Hepatocyte (in vitro differentiated cells): ENCODE results near the gene SRRM4. TPM values are rescaled to one million over a fixed set of nuclear protein-coding genes. Genes with fewer than 3 reads are reported as not detected.

Experiments used
- DNase-seq: peaks from one replicate; pipeline ENCODE4 v3.0.0-alpha.2; 2016; ENCODE audit warnings: low spot score
- H2AFZ ChIP-seq: fragments of 200-600 bp; sonication (generic); 2 replicates; pipeline ENCODE4 v1.6.0; 2016; ENCODE audit warnings: antibody characterized with exemption, mild to moderate bottlenecking
- H3K27ac ChIP-seq: fragments of 200-600 bp; sonication (generic); 2 replicates; pipeline ENCODE4 v1.5.1; 2016; ENCODE audit warnings: mild to moderate bottlenecking
- H3K27me3 ChIP-seq: fragments of 200-600 bp; sonication (generic); 2 replicates; pipeline ENCODE4 v1.6.1; 2016
- H3K36me3 ChIP-seq: fragments of 200-600 bp; sonication (generic); replicated peaks from 2 replicates; pipeline ENCODE4 v1.5.1; 2016; ENCODE audit warnings: low read depth; ENCODE audit not compliant: insufficient read depth
- H3K4me1 ChIP-seq: fragments of 200-600 bp; sonication (generic); 2 replicates; pipeline ENCODE4 v1.5.1; 2016; ENCODE audit warnings: mild to moderate bottlenecking, moderate library complexity; ENCODE audit not compliant: insufficient read depth
- H3K4me2 ChIP-seq: fragments of 200-600 bp; sonication (generic); 2 replicates; pipeline ENCODE4 v1.6.0; 2016
- H3K4me3 ChIP-seq: fragments of 200-600 bp; sonication (generic); 2 replicates; pipeline ENCODE4 v1.5.1; 2016; ENCODE audit warnings: mild to moderate bottlenecking
- H3K79me2 ChIP-seq: fragments of 200-600 bp; sonication (generic); 2 replicates; pipeline ENCODE4 v1.6.0; 2017; ENCODE audit warnings: mild to moderate bottlenecking
- H3K9me2 ChIP-seq: fragments of 200-600 bp; sonication (generic); replicated peaks from 2 replicates; pipeline ENCODE4 v1.6.0; 2017; ENCODE audit warnings: mild to moderate bottlenecking; ENCODE audit not compliant: insufficient read depth
- H3K9me3 ChIP-seq: fragments of 200-600 bp; sonication (generic); 2 replicates; pipeline ENCODE4 v1.5.1; 2016; ENCODE audit warnings: low read depth, mild to moderate bottlenecking
- H4K20me1 ChIP-seq: fragments of 200-600 bp; sonication (generic); 2 replicates; pipeline ENCODE4 v1.6.0; 2016; ENCODE audit warnings: mild to moderate bottlenecking; ENCODE audit not compliant: insufficient read depth, poor library complexity, severe bottlenecking
- CTCF ChIP-seq: fragments of 200-600 bp; sonication (generic); IDR thresholded peaks from 2 replicates; pipeline ENCODE4 v1.5.1; 2016; ENCODE audit warnings: antibody characterized with exemption, mild to moderate bottlenecking; ENCODE audit not compliant: poor library complexity
- EZH2 ChIP-seq: fragments of 200-600 bp; sonication (generic); IDR thresholded peaks from 2 replicates; pipeline ENCODE4 v1.6.1; 2016; ENCODE audit warnings: antibody characterized with exemption, mild to moderate bottlenecking, borderline replicate concordance
- EZH2phosphoT487 ChIP-seq: fragments of 200-600 bp; sonication (generic); IDR thresholded peaks from one replicate; pipeline ENCODE4 v1.6.1; 2018; ENCODE audit warnings: antibody characterized with exemption, mild to moderate bottlenecking, low read depth, moderate library complexity; ENCODE audit not compliant: unreplicated experiment, severe bottlenecking
- WGBS: methylation state at CpG from one replicate; pipeline ENCODE4 v1.1.6; 2016; ENCODE audit warnings: low lambda C conversion rate; ENCODE audit errors: missing lambda C conversion rate; 5-methylcytosine and 5-hydroxymethylcytosine counted together
- polyA plus RNA-seq: library from polyadenylated mRNA; unstranded; fragments of >200 nt; fragmentation: Nextera tagmentation; extraction: Ambion mirVana; gene quantifications from 2 replicates; pipeline ENCODE4 v1.2.1, GENCODE V29; 2016
- total RNA-seq: library from RNA; depleted of rRNA; stranded (reverse); fragments of >200 nt; gene quantifications from 2 replicates; pipeline ENCODE4 v1.2.3, GENCODE V29; 2014

Gene SRRM4
- total and polyA plus RNA-seq, 2 experiments from 2014 or later, result 0.03 to 0.05 TPM

DNA sequence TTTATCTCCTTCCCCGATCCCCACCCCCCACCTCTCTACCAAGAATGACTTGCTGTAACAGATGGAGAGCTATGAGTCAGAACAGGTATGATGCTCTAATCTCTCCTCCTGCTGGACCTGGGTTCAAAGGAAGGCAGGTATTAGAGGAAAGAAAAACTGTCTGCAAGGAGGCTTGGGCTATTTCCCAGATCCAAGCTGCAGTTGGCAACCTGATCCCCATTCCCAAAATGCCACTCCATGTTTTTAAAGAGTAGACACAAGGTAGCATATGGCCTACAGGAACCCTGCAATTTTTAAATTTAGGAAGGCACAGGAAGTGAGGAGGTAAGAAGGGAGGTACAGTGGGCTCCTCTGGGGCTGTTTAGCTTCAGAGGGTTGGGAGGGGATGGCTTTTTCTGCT lies 33.0 kb downstream of the SRRM4 start:
- H3K9me2 ChIP-seq, result no peaks in the 10 kb centered on the region
- 94% methylated on average over 1 of the region's 1 CpG for WGBS
- H3K36me3 ChIP-seq, result no peaks in the 10 kb centered on the region
- peaks cover 16% of the 10 kb centered on the region for H3K27me3 ChIP-seq
- H3K79me2 ChIP-seq, result no peaks in the 10 kb centered on the region
- H3K4me3 ChIP-seq, result no peak overlapping the region
- no peaks in the 10 kb centered on the region for H4K20me1 ChIP-seq
- H3K4me2 ChIP-seq, result no peak overlapping the region
- H3K4me1 ChIP-seq, result no peaks in the 10 kb centered on the region
- H3K9me3 ChIP-seq, result no peaks in the 10 kb centered on the region
- TF ChIP-seq EZH2 (no peak), EZH2phosphoT487 (no peak), CTCF (no peak)
- no peak for DNase-seq
- no peak overlapping the region for H3K27ac ChIP-seq
- no peak overlapping the region for H2AFZ ChIP-seq

DNA sequence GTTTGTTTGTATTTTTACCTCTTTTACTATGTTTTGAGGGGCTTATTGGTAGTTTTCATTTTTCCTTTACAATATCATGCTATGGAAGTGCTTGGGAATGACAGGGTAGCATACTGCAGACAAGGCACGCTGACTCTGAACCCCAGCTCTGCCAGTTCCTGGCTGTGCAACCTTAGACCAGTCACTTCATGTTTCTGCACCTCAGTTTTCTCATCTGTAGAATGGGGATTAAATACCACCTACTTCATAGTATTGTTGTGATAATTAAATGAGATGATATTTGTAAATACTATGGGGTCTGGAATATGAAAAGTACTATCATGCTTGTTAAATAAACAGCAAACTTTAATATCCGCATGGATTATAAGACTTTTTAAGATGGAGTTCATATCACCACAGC lies 35.4 kb downstream of the SRRM4 start:
- 47% methylated on average over 2 of the region's 2 CpGs for WGBS
- no peaks in the 10 kb centered on the region for H3K9me2 ChIP-seq
- H3K27me3 ChIP-seq, result peaks cover 25% of the 10 kb centered on the region
- TF ChIP-seq EZH2 (no peak), EZH2phosphoT487 (no peak), CTCF (no peak)
- no peaks in the 10 kb centered on the region for H3K9me3 ChIP-seq
- H4K20me1 ChIP-seq, result no peaks in the 10 kb centered on the region
- no peak overlapping the region for H3K4me3 ChIP-seq
- H3K4me2 ChIP-seq, result no peak overlapping the region
- H2AFZ ChIP-seq, result no peak overlapping the region
- no peak for DNase-seq
- H3K36me3 ChIP-seq, result no peaks in the 10 kb centered on the region
- no peaks in the 10 kb centered on the region for H3K4me1 ChIP-seq
- H3K79me2 ChIP-seq, result no peaks in the 10 kb centered on the region
- no peak overlapping the region for H3K27ac ChIP-seq

GRCh38 chr12:119019166-119019565 lies 37.8 kb downstream of the SRRM4 start:
- H3K9me3 ChIP-seq, result no peaks in the 10 kb centered on the region
- no peaks in the 10 kb centered on the region for H4K20me1 ChIP-seq
- H3K79me2 ChIP-seq, result no peaks in the 10 kb centered on the region
- H3K36me3 ChIP-seq, result no peaks in the 10 kb centered on the region
- no peak overlapping the region for H3K27ac ChIP-seq
- no peak overlapping the region for H3K4me2 ChIP-seq
- no peaks in the 10 kb centered on the region for H3K4me1 ChIP-seq
- WGBS, result 28% methylated on average over 3 of the region's 3 CpGs
- H3K27me3 ChIP-seq, result peaks cover 25% of the 10 kb centered on the region
- TF ChIP-seq CTCF (no peak), EZH2phosphoT487 (no peak), EZH2 (no peak)
- no peaks in the 10 kb centered on the region for H3K9me2 ChIP-seq
- DNase-seq, result no peak
- no peak overlapping the region for H3K4me3 ChIP-seq
- no peak overlapping the region for H2AFZ ChIP-seq
